Ovary (tissue), 1 donor: ENCODE measurements around the gene IQSEC3.
"Not testable (repeated sequence)": the region's sequence is repeated elsewhere in the genome, so short reads cannot be mapped to it uniquely, and the experiment has no call there.

ENCODE experiments used
- EP300 ChIP-seq: sonication (generic); formaldehyde crosslinking; IDR thresholded peaks from one replicate; pipeline ENCODE4 v1.6.1; 2017; ENCODE audit warnings: antibody characterized with exemption
- POLR2A ChIP-seq: fragments of 450-650 bp; IDR thresholded peaks from one replicate; pipeline ENCODE4 v1.6.1; 2017; ENCODE audit warnings: antibody characterized with exemption, mild to moderate bottlenecking, moderate library complexity

DNA sequence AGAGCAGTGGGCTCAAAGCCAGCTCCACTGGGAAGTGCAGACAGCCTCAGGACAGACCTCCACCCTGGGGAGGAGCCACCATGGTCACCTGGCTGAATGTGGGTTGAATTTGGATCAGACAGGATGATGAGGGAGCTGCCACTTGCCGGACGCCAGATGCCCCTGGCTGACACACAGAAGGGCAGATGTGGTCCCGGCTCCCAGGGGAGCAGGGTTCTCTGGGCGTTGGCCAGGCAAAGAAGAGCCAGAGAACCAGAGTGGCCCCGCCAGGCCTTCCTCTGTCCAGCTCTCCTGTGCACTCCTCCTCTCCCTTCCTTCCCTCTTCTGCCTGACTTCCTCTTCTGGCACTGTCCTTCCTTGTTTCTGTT is 20.6 kb upstream of the IQSEC3 start:
- not testable (repeated sequence) for TF ChIP-seq POLR2A, EP300
